GM21381 (cell line): ENCODE data around the gene IFNGR2.
A peak's percentile ranks its signal among the peaks of the same experiment; 100 is the strongest.
"Not testable (repeated sequence)": the region's sequence is repeated elsewhere in the genome, so short reads cannot be mapped to it uniquely, and the experiment has no call there.

Experiments
- ATAC-seq: cut with Tn5 transposase; IDR thresholded peaks from one replicate; pipeline ENCODE4 v1.9.1; 2021; ENCODE audit warnings: mild to moderate bottlenecking, moderate library complexity; ENCODE audit not compliant: unreplicated experiment

IFNGR2 gene

GRCh38 chr21:33403128-33403785 lies at the start of gene IFNGR2:
Gene IFNGR2 (plus strand): TSS chr21:33403413. CDS start chr21:33403544, 131 bp downstream.
- ATAC-seq = no peak

- no peak for ATAC-seq
These were observed 47.9 kb upstream of the IFNGR2 start for GRCh38 chr21:33355355-33355754.

- ATAC-seq = no peak
These were observed 47.2 kb upstream of the IFNGR2 start for GRCh38 chr21:33355996-33356395.

GRCh38 chr21:33357177-33357576 lies 46.0 kb upstream of the IFNGR2 start:
- no peak for ATAC-seq

- no peak for ATAC-seq
These were observed 43.8 kb upstream of the IFNGR2 start for GRCh38 chr21:33359446-33359845.

- ATAC-seq = no peak
These were observed 42.9 kb upstream of the IFNGR2 start for GRCh38 chr21:33360281-33360680.

- ATAC-seq = peak; percentile 68
These were observed 42.2 kb upstream of the IFNGR2 start for GRCh38 chr21:33360881-33361602.

- ATAC-seq = no peak
These were observed 41.1 kb upstream of the IFNGR2 start for GRCh38 chr21:33362044-33362555.

- not testable (repeated sequence) for ATAC-seq
These were observed 39.2 kb upstream of the IFNGR2 start for GRCh38 chr21:33363911-33364609.

GRCh38 chr21:33364830-33365229 lies 38.4 kb upstream of the IFNGR2 start:
- no peak for ATAC-seq

- no peak for ATAC-seq
These were observed 35.8 kb upstream of the IFNGR2 start for GRCh38 chr21:33367309-33367973.

- ATAC-seq = no peak
These were observed 35.1 kb upstream of the IFNGR2 start for GRCh38 chr21:33368124-33368523.

GRCh38 chr21:33368576-33368975 lies 34.6 kb upstream of the IFNGR2 start:
- no peak for ATAC-seq

GRCh38 chr21:33369586-33369985 lies 33.6 kb upstream of the IFNGR2 start:
- no peak for ATAC-seq

GRCh38 chr21:33370305-33370704 lies 32.9 kb upstream of the IFNGR2 start:
- ATAC-seq = no peak

GRCh38 chr21:33371366-33371765 lies 31.8 kb upstream of the IFNGR2 start:
- no peak for ATAC-seq

- ATAC-seq = no peak
These were observed 30.6 kb upstream of the IFNGR2 start for GRCh38 chr21:33372582-33372981.

GRCh38 chr21:33373451-33373850 lies 29.8 kb upstream of the IFNGR2 start:
- no peak for ATAC-seq

GRCh38 chr21:33374080-33374449 lies 29.1 kb upstream of the IFNGR2 start:
- no peak for ATAC-seq

GRCh38 chr21:33374450-33375096 lies 28.6 kb upstream of the IFNGR2 start:
- no peak for ATAC-seq
